Measurements from ENCODE around the gene PSMC3. TPM values are rescaled to one million over a fixed set of nuclear protein-coding genes. Genes with fewer than 3 reads are reported as not detected.

PSMC3 gene
- total and polyA plus RNA-seq, 4 donors, result 61.6 to 192 (median 141) TPM

GRCh38 chr11:47438721-47439120, 12.5 kb upstream of the PSMC3 start:
- no peak for ATAC-seq (ENCODE audit: insufficient read depth, low FRiP score)
- WGBS, 2 donors, result 94% methylated on average over 18 of the region's 18 CpGs
- TF ChIP-seq CTCF (IDR thresholded peaks at IDR 0.05; ENCODE audit: control extremely low read depth, extremely low read depth), result no peak
- H3K9ac ChIP-seq (ENCODE audit: insufficient read depth in 1 of 2, low read length in 2 of 2), result no peak overlapping the region
- no peak for DNase-seq
- no peaks in the 10 kb centered on the region for H3K27me3 ChIP-seq (ENCODE audit: control insufficient read depth in 3 of 3, insufficient read depth in 3 of 3, low read length in 2 of 3)
- H3K36me3 ChIP-seq (ENCODE audit: control insufficient read depth in 4 of 4, insufficient read depth in 4 of 4, low read length in 4 of 4), result no peaks in the 10 kb centered on the region
- H3K4me3 ChIP-seq, result no peak overlapping the region
- H3K4me1 ChIP-seq (ENCODE audit: control insufficient read depth in 5 of 5, insufficient read depth in 5 of 5, low read length in 5 of 5), result peaks cover 0 to 4% (median 0%) of the 10 kb centered on the region in 5 donors
- H3K27ac ChIP-seq (ENCODE audit: low read depth in 1 of 2, low read length in 1 of 2), result no peak overlapping the region
- H3K9me3 ChIP-seq (ENCODE audit: control insufficient read depth in 4 of 4, insufficient read depth in 3 of 4, low read length in 3 of 4), result no peaks in the 10 kb centered on the region

GRCh38 chr11:47437746-47438418, 11.6 kb upstream of the PSMC3 start:
- ATAC-seq (ENCODE audit: insufficient read depth, low FRiP score), result no peak
- no peak overlapping the region for H3K9ac ChIP-seq (ENCODE audit: insufficient read depth in 1 of 2, low read length in 2 of 2)
- no peak for TF ChIP-seq CTCF (IDR thresholded peaks at IDR 0.05; ENCODE audit: control extremely low read depth, extremely low read depth)

GRCh38 chr11:47437218-47437745, 11.0 kb upstream of the PSMC3 start:
- no peaks in the 10 kb centered on the region for H3K36me3 ChIP-seq (ENCODE audit: control insufficient read depth in 4 of 4, insufficient read depth in 4 of 4, low read length in 4 of 4)
- no peak overlapping the region for H3K4me3 ChIP-seq
- peak in 1 of 3 donors; percentile 33 for DNase-seq
- no peak for TF ChIP-seq CTCF (IDR thresholded peaks at IDR 0.05; ENCODE audit: control extremely low read depth, extremely low read depth)
- no peaks in the 10 kb centered on the region for H3K9me3 ChIP-seq (ENCODE audit: control insufficient read depth in 4 of 4, insufficient read depth in 3 of 4, low read length in 3 of 4)
- H3K27me3 ChIP-seq (ENCODE audit: control insufficient read depth in 3 of 3, insufficient read depth in 3 of 3, low read length in 2 of 3), result no peaks in the 10 kb centered on the region
- 74 to 75% methylated on average over 11 of the region's 11 CpGs for WGBS, 2 donors
- H3K4me1 ChIP-seq (ENCODE audit: control insufficient read depth in 5 of 5, insufficient read depth in 5 of 5, low read length in 5 of 5), result peaks cover 0 to 4% (median 0%) of the 10 kb centered on the region in 5 donors
- no peak overlapping the region for H3K9ac ChIP-seq (ENCODE audit: insufficient read depth in 1 of 2, low read length in 2 of 2)
- no peak overlapping the region for H3K27ac ChIP-seq (ENCODE audit: low read depth in 1 of 2, low read length in 1 of 2)
- ATAC-seq (ENCODE audit: insufficient read depth, low FRiP score), result no peak

More at GRCh38 chr11:47437746-47438418, 11.6 kb upstream of the PSMC3 start:
- peaks cover 0 to 4% (median 0%) of the 10 kb centered on the region in 5 donors for H3K4me1 ChIP-seq (ENCODE audit: control insufficient read depth in 5 of 5, insufficient read depth in 5 of 5, low read length in 5 of 5)
- peak in 1 of 3 donors; percentile 21 for DNase-seq
- no peaks in the 10 kb centered on the region for H3K9me3 ChIP-seq (ENCODE audit: control insufficient read depth in 4 of 4, insufficient read depth in 3 of 4, low read length in 3 of 4)
- no peak overlapping the region for H3K27ac ChIP-seq (ENCODE audit: low read depth in 1 of 2, low read length in 1 of 2)
- no peaks in the 10 kb centered on the region for H3K36me3 ChIP-seq (ENCODE audit: control insufficient read depth in 4 of 4, insufficient read depth in 4 of 4, low read length in 4 of 4)
- H3K27me3 ChIP-seq (ENCODE audit: control insufficient read depth in 3 of 3, insufficient read depth in 3 of 3, low read length in 2 of 3), result no peaks in the 10 kb centered on the region
- WGBS, 2 donors, result 64 to 75% methylated on average over 16 of the region's 16 CpGs
- H3K4me3 ChIP-seq, result no peak overlapping the region
